HepG2 (cell line): Measurements from ENCODE around the gene CAMK1G. TPM values are rescaled to one million over a fixed set of nuclear protein-coding genes. Genes with fewer than 3 reads are reported as not detected.

Experiments
- FOSL2 ChIP-seq: sonication (generic); formaldehyde crosslinking; IDR thresholded peaks from 2 replicates; pipeline ENCODE4 v1.4.0; 2020; ENCODE audit warnings: missing genetic modification reagents
- FOXP4 ChIP-seq: sonication (generic); formaldehyde crosslinking; IDR thresholded peaks from 2 replicates; pipeline ENCODE4 v1.4.0; 2020; ENCODE audit warnings: missing genetic modification reagents
- GATAD2A ChIP-seq: IDR thresholded peaks from 2 replicates; pipeline ENCODE4 v1.6.1; 2016
- KLF11 ChIP-seq: IDR thresholded peaks from 2 replicates; pipeline ENCODE4 v1.6.1; 2016; ENCODE audit warnings: missing compliant biosample characterization
- MED1 ChIP-seq: sonication (generic); formaldehyde crosslinking; IDR thresholded peaks from 2 replicates; pipeline ENCODE4 v1.4.0; 2020; ENCODE audit warnings: missing genetic modification reagents
- MED13 ChIP-seq: sonication (generic); formaldehyde crosslinking; IDR thresholded peaks from 2 replicates; pipeline ENCODE4 v1.5.0; 2020; ENCODE audit warnings: missing genetic modification reagents
- MIXL1 ChIP-seq: IDR thresholded peaks from 2 replicates; pipeline ENCODE4 v1.6.1; 2016
- NFIB ChIP-seq: sonication (generic); formaldehyde crosslinking; IDR thresholded peaks from 2 replicates; pipeline ENCODE4 v1.9.0; 2021; ENCODE audit warnings: missing genetic modification reagents, mild to moderate bottlenecking, borderline replicate concordance
- NFKB2 ChIP-seq: sonication (generic); formaldehyde crosslinking; IDR thresholded peaks from 2 replicates; pipeline ENCODE4 v1.4.0; 2020; ENCODE audit warnings: missing genetic modification reagents, borderline replicate concordance
- PLSCR1 ChIP-seq: sonication (generic); formaldehyde crosslinking; IDR thresholded peaks from 2 replicates; pipeline ENCODE4 v1.5.0; 2020; ENCODE audit warnings: missing genetic modification reagents, mild to moderate bottlenecking, borderline replicate concordance
- REL ChIP-seq: sonication (generic); formaldehyde crosslinking; conservative IDR thresholded peaks from 2 replicates; pipeline ENCODE4 v1.8.0; 2022; ENCODE audit warnings: mild to moderate bottlenecking, missing genetic modification reagents, moderate library complexity
- SP2 ChIP-seq: sonication (generic); formaldehyde crosslinking; IDR thresholded peaks from 2 replicates; pipeline ENCODE4 v1.5.1; 2020; ENCODE audit warnings: mild to moderate bottlenecking, missing genetic modification reagents
- TP53 ChIP-seq: sonication (generic); formaldehyde crosslinking; conservative IDR thresholded peaks from 2 replicates; pipeline ENCODE4 v1.4.0; 2020; ENCODE audit warnings: missing genetic modification reagents
- ZNF276 ChIP-seq: sonication (generic); formaldehyde crosslinking; IDR thresholded peaks from 2 replicates; pipeline ENCODE4 v1.4.0; 2020; ENCODE audit warnings: mild to moderate bottlenecking, low read depth, missing genetic modification reagents
- ZNF496 ChIP-seq: sonication (generic); formaldehyde crosslinking; IDR thresholded peaks from 2 replicates; pipeline ENCODE4 v1.8.1; 2023; ENCODE audit warnings: mild to moderate bottlenecking, moderate library complexity, missing genetic modification reagents; ENCODE audit not compliant: insufficient replicate concordance
- ZNF577 ChIP-seq: sonication (generic); formaldehyde crosslinking; IDR thresholded peaks from 2 replicates; pipeline ENCODE4 v1.4.0; 2020; ENCODE audit warnings: mild to moderate bottlenecking, low read depth, missing genetic modification reagents, borderline replicate concordance
- ZNF883 ChIP-seq: sonication (generic); formaldehyde crosslinking; IDR thresholded peaks from 2 replicates; pipeline ENCODE4 v1.5.1; 2020; ENCODE audit warnings: mild to moderate bottlenecking, missing genetic modification reagents; ENCODE audit errors: not compliant biosample characterization
- polyA plus RNA-seq, 8 experiments: library from polyadenylated mRNA; depleted of rRNA in 3 of 8; stranded (reverse) in 7 of 8; unstranded in 1 of 8; fragments of >200 nt; fragmentation: Illumina TruSeq in 4 of 8; extraction: Trizol in 4 of 8; gene quantifications; 2 replicates each; pipeline versions ENCODE4 v1.2.1 to v1.2.3, GENCODE V29; 2011 to 2016; ENCODE audit warnings: low read depth in 4 of 8, missing spikeins in 1 of 8, mixed read lengths in 1 of 8; ENCODE audit not compliant: insufficient read depth in 1 of 8
- total RNA-seq, 5 experiments: library from RNA; depleted of rRNA; stranded (reverse); fragments of >200 nt; fragmentation: Illumina TruSeq; extraction: Trizol; gene quantifications; 2 replicates each; pipeline ENCODE4 v1.2.3, GENCODE V29; 2016; ENCODE audit warnings: low read depth in 1 of 5
- TF ChIP-seq, protein P1 (sequence below): sonication (generic); formaldehyde crosslinking; IDR thresholded peaks from 2 replicates; pipeline ENCODE4 v1.8.1; 2023; ENCODE audit warnings: missing genetic modification reagents, mild to moderate bottlenecking, borderline replicate concordance
- TF ChIP-seq, protein P2 (sequence below): sonication (generic); formaldehyde crosslinking; IDR thresholded peaks from 2 replicates; pipeline ENCODE4 v1.8.1; 2022; ENCODE audit warnings: mild to moderate bottlenecking, missing genetic modification reagents
- TF ChIP-seq, protein P3 (sequence below): sonication (generic); formaldehyde crosslinking; IDR thresholded peaks from 2 replicates; pipeline ENCODE4 v1.5.0; 2020; ENCODE audit warnings: missing genetic modification reagents

The CAMK1G gene
- total and polyA plus RNA-seq, 2 of the 13 experiments (the other 11 are each of a cell fraction or from before 2014, with no cell fraction given), result not detected

GRCh38 chr1:209653915-209654351 lies 70.4 kb downstream of the CAMK1G start (continued):
- peak; percentile 66 for TF ChIP-seq FOXP4 (CRISPR knock-in tag)
- no peak for TF ChIP-seq ZNF496 (CRISPR knock-in tag)
- no peak for TF ChIP-seq MED1 (CRISPR knock-in tag)
- no peak for TF ChIP-seq MED13 (CRISPR knock-in tag)
- TF ChIP-seq ZNF276 (CRISPR knock-in tag), result no peak
- no peak for TF ChIP-seq TP53 (CRISPR knock-in tag)
- no peak for TF ChIP-seq ZNF577 (CRISPR knock-in tag)
- no peak for TF ChIP-seq SP2
- TF ChIP-seq PLSCR1 (CRISPR knock-in tag), result no peak
- TF ChIP-seq, protein P1, sequence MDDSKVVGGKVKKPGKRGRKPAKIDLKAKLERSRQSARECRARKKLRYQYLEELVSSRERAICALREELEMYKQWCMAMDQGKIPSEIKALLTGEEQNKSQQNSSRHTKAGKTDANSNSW (CRISPR knock-in tag), result no peak
- TF ChIP-seq REL (CRISPR knock-in tag), result no peak
- peak; percentile 26; the same call in 1 of the 2 replicates for TF ChIP-seq FOSL2
- TF ChIP-seq GATAD2A (CRISPR knock-in tag), result peak; percentile 56
- TF ChIP-seq, protein P2, sequence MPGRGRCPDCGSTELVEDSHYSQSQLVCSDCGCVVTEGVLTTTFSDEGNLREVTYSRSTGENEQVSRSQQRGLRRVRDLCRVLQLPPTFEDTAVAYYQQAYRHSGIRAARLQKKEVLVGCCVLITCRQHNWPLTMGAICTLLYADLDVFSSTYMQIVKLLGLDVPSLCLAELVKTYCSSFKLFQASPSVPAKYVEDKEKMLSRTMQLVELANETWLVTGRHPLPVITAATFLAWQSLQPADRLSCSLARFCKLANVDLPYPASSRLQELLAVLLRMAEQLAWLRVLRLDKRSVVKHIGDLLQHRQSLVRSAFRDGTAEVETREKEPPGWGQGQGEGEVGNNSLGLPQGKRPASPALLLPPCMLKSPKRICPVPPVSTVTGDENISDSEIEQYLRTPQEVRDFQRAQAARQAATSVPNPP, result no peak
- no peak for TF ChIP-seq NFIB (CRISPR knock-in tag)
- TF ChIP-seq ZNF883, result no peak
- TF ChIP-seq, protein P3, sequence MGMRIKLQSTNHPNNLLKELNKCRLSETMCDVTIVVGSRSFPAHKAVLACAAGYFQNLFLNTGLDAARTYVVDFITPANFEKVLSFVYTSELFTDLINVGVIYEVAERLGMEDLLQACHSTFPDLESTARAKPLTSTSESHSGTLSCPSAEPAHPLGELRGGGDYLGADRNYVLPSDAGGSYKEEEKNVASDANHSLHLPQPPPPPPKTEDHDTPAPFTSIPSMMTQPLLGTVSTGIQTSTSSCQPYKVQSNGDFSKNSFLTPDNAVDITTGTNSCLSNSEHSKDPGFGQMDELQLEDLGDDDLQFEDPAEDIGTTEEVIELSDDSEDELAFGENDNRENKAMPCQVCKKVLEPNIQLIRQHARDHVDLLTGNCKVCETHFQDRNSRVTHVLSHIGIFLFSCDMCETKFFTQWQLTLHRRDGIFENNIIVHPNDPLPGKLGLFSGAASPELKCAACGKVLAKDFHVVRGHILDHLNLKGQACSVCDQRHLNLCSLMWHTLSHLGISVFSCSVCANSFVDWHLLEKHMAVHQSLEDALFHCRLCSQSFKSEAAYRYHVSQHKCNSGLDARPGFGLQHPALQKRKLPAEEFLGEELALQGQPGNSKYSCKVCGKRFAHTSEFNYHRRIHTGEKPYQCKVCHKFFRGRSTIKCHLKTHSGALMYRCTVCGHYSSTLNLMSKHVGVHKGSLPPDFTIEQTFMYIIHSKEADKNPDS (CRISPR knock-in tag), result no peak
- peak; percentile 25; the same call in 1 of the 2 replicates for TF ChIP-seq MIXL1 (CRISPR knock-in tag)
- no peak for TF ChIP-seq NFKB2
- TF ChIP-seq KLF11, result no peak
